Measurements from ENCODE around the gene P2RX2. TPM values are rescaled to one million over a fixed set of nuclear protein-coding genes. Genes with fewer than 3 reads are reported as not detected.

P2RX2 gene
- total and polyA plus RNA-seq, 2 experiments from 2014 or later = 1.1 to 1.7 TPM

GRCh38 chr12:132568826-132569480, 49.6 kb upstream of the P2RX2 start:
- Histone ChIP-seq H3K27me3 (ENCODE audit: insufficient read depth) (no peaks in the 10 kb centered on the region), H4K20me1 (replicated peaks; ENCODE audit: insufficient read depth) (peaks cover 32% of the 10 kb centered on the region), H2AFZ (no peak overlapping the region), H3K4me1 (ENCODE audit: insufficient read depth) (no peaks in the 10 kb centered on the region), H3K36me3 (ENCODE audit: insufficient read depth) (no peaks in the 10 kb centered on the region; the same call in 1 of the 2 replicates), H3K9me2 (ENCODE audit: insufficient read depth) (no peaks in the 10 kb centered on the region), H3K79me2 (replicated peaks; ENCODE audit: insufficient read depth) (peaks cover 29% of the 10 kb centered on the region), H3F3A (replicated peaks; ENCODE audit: low read depth) (no peaks in the 10 kb centered on the region), H3K4me3 (no peak overlapping the region), H3K27ac (ENCODE audit: low read depth) (no peak overlapping the region), H3K4me2 (no peak overlapping the region)
- TF ChIP-seq ZNF331 (CRISPR knock-in tag; IDR thresholded peaks at IDR 0.05; ENCODE audit: low read depth) = no peak
- TF ChIP-seq CREB1 (CRISPR knock-in tag; IDR thresholded peaks at IDR 0.05; ENCODE audit: low read depth) = no peak
- no peak for TF ChIP-seq JUNB (IDR thresholded peaks at IDR 0.05; ENCODE audit: unreplicated experiment)
- no peak for TF ChIP-seq STAT1 (IDR thresholded peaks at IDR 0.05; ENCODE audit: unreplicated experiment)
- TF ChIP-seq REST (IDR thresholded peaks at IDR 0.05; ENCODE audit: unreplicated experiment) = no peak
- TF ChIP-seq ZNF462 (CRISPR knock-in tag; IDR thresholded peaks at IDR 0.05) = no peak
- no peak for TF ChIP-seq POLR2AphosphoS5 (IDR thresholded peaks at IDR 0.05; ENCODE audit: low read depth)
- Mint-ChIP-seq H3K4me3 (no peak overlapping the region), H3K27me3 (ENCODE audit: insufficient read depth, low read depth, poor library complexity) (peaks cover 10% of the 10 kb centered on the region), H3K36me3 (ENCODE audit: low read depth) (peaks cover 15% of the 10 kb centered on the region; the same call in 2 of the 3 replicates), H3K9me3 (no peaks in the 10 kb centered on the region), H3K27ac (no peak overlapping the region), H3K4me1 (no peaks in the 10 kb centered on the region)
- ATAC-seq (no peak), DNase-seq (ENCODE audit: low spot score) (no peak)
